Putamen (tissue), 1 donor: ENCODE data around the gene BPIFA1.

Experiments used
- DNase-seq: peaks from one replicate; pipeline ENCODE4 v3.0.0-alpha.2; 2016; ENCODE audit warnings: low spot score

BPIFA1 gene

GRCh38 chr20:33240923-33241322 is 5.1 kb downstream of the BPIFA1 start:
- DNase-seq = no peak

- DNase-seq = no peak
Measured at GRCh38 chr20:33242319-33243100, 6.7 kb downstream of the BPIFA1 start.

DNA sequence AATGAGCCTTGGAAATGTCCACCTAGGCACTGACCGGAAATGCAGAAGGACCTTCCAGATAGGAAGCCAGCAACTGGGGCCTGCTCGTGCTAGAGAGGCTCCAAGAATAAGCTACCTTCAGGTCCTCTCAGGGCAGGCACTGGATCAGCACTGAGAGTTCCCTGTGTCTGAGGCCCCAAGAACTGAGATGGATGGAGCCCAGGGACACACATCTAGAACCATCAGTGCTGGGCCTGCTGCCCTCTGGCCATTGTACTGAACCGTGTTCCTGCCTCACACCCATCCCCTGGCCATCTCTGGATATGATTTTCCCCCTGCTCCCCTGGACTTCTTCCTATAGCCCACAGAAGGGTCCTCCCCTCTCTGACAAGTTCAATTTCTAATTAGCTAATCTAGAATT is 10.3 kb downstream of the BPIFA1 start:
- DNase-seq = no peak

DNA sequence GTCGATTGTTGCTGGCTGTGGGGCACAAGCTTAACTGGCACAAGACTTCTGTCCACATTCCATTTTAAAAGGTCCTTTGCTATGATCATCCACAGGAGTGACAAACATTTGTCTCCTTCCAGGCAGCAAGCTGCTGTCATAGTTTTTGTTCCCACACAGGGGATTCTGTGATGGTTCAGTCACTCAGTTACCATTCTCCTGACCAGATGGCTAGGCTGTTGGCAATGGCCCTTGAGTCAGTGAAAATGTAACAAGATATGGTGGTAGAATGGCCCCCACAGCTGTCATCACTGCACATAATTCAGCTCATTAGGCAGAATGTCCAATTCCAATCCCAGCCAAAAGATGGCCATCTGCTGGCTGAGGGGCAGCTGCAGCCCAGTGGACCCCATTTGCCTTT is 13.7 kb downstream of the BPIFA1 start:
- no peak for DNase-seq

GRCh38 chr20:33250666-33251065 is 14.9 kb downstream of the BPIFA1 start:
- DNase-seq = no peak

DNA sequence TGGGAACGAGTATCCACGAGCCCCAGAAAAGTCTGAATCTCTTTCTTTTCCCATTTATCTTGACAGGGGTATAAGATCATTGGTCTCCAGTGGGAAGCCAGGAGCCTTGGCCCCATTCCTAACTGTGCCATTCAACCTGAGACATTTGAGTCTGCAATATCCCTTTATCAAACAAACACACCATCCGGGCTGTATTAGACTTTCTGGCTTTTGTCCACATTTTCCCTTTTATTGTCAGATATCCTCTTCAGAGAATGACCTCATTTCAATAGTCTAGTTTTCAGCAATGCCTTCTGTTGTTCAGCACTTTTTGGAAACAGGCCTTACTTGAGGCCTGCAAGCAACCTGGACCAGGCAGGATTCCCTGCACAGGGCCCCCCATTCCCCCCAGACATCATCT is 15.7 kb downstream of the BPIFA1 start:
- DNase-seq = no peak

GRCh38 chr20:33252460-33252859 is 16.7 kb downstream of the BPIFA1 start:
- DNase-seq = no peak

DNA sequence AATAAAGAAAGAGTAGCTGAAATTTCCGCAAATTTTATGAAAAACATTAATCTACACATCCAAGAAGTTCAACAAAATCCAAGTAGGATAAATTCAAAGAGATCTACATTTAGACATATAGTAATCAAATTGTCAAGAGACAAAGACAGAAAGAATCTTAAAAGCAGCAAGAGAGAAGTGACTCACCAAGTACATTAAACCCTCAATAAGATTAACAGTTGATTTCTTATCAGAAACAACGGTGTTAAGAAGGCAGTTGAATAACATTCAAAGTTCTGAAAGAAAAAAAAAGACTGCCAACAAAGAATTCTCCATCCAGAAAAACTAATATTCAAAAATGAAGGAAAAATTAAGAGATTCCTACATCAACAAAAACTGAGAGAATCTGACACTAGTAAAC is 19.2 kb downstream of the BPIFA1 start:
- no peak for DNase-seq

DNA sequence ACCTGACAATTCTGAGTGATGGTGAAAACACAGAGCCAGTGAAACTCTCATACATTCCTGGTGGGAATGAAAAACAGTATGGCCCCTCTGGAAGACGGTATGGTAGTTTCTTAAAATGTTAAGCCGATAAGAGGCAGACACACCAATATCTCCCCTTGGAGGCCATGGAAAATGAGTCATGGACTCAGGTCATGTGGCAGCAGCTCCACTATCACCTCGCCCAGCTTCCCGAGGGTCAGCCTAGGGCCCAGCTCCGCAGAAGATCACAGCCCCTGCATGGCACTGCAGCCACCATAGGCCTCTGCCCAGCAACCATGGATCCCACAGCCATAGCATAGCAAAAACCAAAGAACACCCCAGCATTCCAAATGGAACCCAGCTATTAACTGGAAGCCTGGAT is 21.4 kb downstream of the BPIFA1 start:
- no peak for DNase-seq

GRCh38 chr20:33259371-33259770 is 23.6 kb downstream of the BPIFA1 start:
- no peak for DNase-seq

- DNase-seq = no peak
Measured at GRCh38 chr20:33261465-33261864, 25.7 kb downstream of the BPIFA1 start.

- DNase-seq = peak; percentile 81
Measured at GRCh38 chr20:33262658-33263065, 26.9 kb downstream of the BPIFA1 start.

- no peak for DNase-seq
Measured at GRCh38 chr20:33263784-33264183, 28.0 kb downstream of the BPIFA1 start.

- DNase-seq = no peak
Measured at GRCh38 chr20:33267701-33268100, 31.9 kb downstream of the BPIFA1 start.

GRCh38 chr20:33272155-33272873 is 36.5 kb downstream of the BPIFA1 start:
- DNase-seq = no peak

- no peak for DNase-seq
Measured at GRCh38 chr20:33273117-33273851, 37.5 kb downstream of the BPIFA1 start.

- no peak for DNase-seq
Measured at GRCh38 chr20:33275215-33275614, 39.4 kb downstream of the BPIFA1 start.

- no peak for DNase-seq
Measured at GRCh38 chr20:33275871-33276270, 40.1 kb downstream of the BPIFA1 start.

DNA sequence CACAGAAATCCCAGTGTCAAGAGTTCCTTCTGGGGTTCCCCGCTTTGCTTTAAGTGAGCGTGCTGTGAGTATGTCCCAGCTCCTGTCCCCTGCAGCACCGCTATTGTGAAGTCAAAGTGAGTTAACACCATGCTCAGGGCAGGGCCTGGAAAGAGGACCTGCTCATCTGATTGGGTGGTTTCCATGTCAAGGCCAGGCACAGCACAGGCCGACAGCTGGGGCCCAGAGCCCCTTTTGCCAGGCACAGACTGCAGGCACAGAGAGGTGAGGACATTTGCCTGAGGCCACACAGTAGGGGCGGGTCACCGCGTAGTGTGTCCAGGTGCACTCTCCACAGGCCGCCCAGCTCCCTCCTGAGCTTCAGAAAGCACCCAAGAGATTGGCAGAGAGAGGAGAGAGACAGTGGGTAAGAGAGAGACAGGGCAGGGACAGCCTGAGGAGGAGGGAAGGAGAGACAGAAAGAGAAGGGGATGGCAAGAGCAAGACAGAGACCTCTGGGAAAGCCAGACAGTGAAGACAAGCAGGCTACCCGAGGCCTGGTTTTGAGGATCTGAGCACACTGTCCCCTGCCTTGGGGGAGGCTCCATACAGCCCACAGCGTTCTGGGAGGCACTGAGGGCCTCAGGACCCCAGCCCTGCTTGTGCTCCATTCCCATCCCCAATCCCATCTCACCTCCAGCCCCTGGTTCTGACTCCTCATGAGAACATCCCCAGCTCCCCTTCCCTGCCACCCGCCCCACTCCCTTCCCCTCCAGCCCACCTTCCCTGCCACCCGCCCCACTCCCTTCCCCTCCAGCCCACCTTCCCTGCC is 40.7 kb downstream of the BPIFA1 start:
- no peak for DNase-seq

DNA sequence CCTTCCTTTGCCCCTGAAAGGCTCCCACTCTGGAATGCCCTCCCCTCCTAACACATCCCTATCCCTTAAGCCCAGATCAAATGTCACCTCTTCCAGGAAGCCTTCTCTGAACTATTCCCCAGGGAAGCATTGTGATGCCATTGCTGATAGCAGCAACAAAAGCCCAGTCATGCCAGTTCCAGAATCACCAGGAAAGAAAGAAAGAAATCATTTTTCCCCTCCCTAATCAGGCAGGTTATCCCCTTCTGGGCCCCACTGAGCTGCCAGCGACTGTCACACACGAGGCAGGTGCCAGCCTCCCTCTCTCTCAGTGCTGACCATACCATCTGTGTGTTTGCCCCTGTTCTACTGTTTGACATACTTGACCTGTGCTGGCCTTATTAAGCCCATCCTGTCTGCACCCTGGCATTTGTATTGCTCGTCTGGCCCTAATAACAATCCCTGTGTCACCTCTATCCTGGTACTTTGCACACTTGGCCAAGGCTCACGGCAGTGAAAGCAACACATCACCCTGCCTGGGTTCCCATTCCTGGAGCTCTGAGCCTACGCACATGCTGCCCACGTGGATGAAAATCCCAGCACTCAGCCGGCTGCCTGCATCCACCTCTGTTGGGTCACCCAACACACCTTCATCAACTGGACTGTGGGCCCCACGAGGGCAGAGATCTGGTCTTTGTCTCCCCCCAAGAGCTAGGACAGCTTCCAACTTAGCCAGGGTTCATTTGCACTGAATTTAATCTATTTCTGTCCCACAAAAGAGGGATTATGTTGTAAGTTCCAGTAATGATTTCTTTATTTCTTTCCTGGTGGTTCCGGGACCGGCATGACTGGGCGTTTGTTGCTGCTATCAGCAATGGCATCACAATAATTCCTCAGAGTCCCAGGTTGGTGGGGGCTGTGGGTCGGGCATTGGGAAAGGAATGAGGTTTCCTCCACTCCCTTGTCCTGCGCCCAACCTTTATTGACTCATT is 42.0 kb downstream of the BPIFA1 start:
- no peak for DNase-seq

DNA sequence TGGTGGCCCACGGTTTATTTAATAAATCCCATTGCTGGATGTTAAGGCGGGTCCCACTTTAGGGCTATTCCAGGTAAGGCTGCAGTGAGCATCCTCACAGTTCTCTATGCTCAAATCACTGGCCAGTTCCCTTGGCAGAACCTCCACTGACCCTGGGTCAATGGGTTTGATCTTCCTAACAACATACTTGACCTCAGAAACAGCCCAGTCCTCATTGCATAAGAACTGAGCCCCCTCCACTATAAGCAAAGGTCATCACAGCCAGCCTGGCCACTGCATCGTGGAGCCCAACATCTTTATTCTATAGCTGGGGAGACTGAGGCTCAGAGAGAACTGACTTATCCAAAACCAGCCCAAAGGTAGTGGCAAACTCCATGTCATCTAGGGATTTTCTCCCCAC is 42.9 kb downstream of the BPIFA1 start:
- DNase-seq = no peak
